SK-N-SH treated with all-trans-retinoic acid at 6 μM for 48 hours (cell line): Measurements from ENCODE around the gene CHST8.

Source experiments
- ATAC-seq: fragments of 200-7000 bp; cut with Tn5 transposase; 3 replicates; pipeline ENCODE4 v1.9.1; 2020; ENCODE audit warnings: mild to moderate bottlenecking, moderate library complexity
- ARNTL ChIP-seq: fragments of 450-650 bp; formaldehyde crosslinking; IDR thresholded peaks from 2 replicates; pipeline ENCODE4 v1.5.0; 2020; ENCODE audit warnings: low read depth, mild to moderate bottlenecking, moderate library complexity, borderline replicate concordance
- BACH2 ChIP-seq: fragments of 250-450 bp; sonication (Bioruptor Pico); IDR thresholded peaks from 2 replicates; pipeline ENCODE4 v1.9.0; 2021; ENCODE audit warnings: mild to moderate bottlenecking, borderline replicate concordance
- CSDC2 ChIP-seq: fragments of 250-450 bp; sonication (Bioruptor Pico); IDR thresholded peaks from 2 replicates; pipeline ENCODE4 v1.5.0; 2020; ENCODE audit warnings: mild to moderate bottlenecking, moderate library complexity
- ESRRG ChIP-seq: fragments of 250-450 bp; sonication (Bioruptor Pico); IDR thresholded peaks from 2 replicates; pipeline ENCODE4 v1.6.1; 2021; ENCODE audit warnings: mild to moderate bottlenecking
- GLIS3 ChIP-seq: fragments of 250-450 bp; sonication (Bioruptor Pico); IDR thresholded peaks from 2 replicates; pipeline ENCODE4 v1.5.0; 2020; ENCODE audit warnings: mild to moderate bottlenecking, moderate library complexity
- ISL1 ChIP-seq: fragments of 250-450 bp; sonication (Bioruptor Pico); IDR thresholded peaks from 2 replicates; pipeline ENCODE4 v2.1.2; 2022; ENCODE audit warnings: mild to moderate bottlenecking, moderate library complexity
- OSR1 ChIP-seq: fragments of 250-450 bp; sonication (Bioruptor Pico); IDR thresholded peaks from 2 replicates; pipeline ENCODE4 v1.8.0; 2022; ENCODE audit warnings: moderate library complexity, mild to moderate bottlenecking, inconsistent platforms
- PPARA ChIP-seq: fragments of 250-450 bp; sonication (Bioruptor Pico); IDR thresholded peaks from 2 replicates; pipeline ENCODE4 v1.5.0; 2020; ENCODE audit warnings: mild to moderate bottlenecking, borderline replicate concordance
- RARB ChIP-seq: fragments of 250-450 bp; sonication (Bioruptor Pico); IDR thresholded peaks from 2 replicates; pipeline ENCODE4 v1.8.0; 2021; ENCODE audit warnings: mild to moderate bottlenecking, moderate library complexity
- SNAI2 ChIP-seq: fragments of 250-450 bp; sonication (Bioruptor Pico); IDR thresholded peaks from 2 replicates; pipeline ENCODE4 v1.5.0; 2020; ENCODE audit warnings: mild to moderate bottlenecking, moderate library complexity
- TOX ChIP-seq: fragments of 250-450 bp; sonication (Bioruptor Pico); IDR thresholded peaks from 2 replicates; pipeline ENCODE4 v1.8.0; 2021; ENCODE audit warnings: mild to moderate bottlenecking, moderate library complexity, borderline replicate concordance
- ZC3H10 ChIP-seq: fragments of 250-450 bp; sonication (Bioruptor Pico); IDR thresholded peaks from 2 replicates; pipeline ENCODE4 v1.5.1; 2021; ENCODE audit warnings: mild to moderate bottlenecking, moderate library complexity
- ZFP3 ChIP-seq: fragments of 250-450 bp; sonication (Bioruptor Pico); IDR thresholded peaks from 2 replicates; pipeline ENCODE4 v1.5.0; 2020; ENCODE audit warnings: mild to moderate bottlenecking, moderate library complexity
- ZFP30 ChIP-seq: fragments of 450-650 bp; formaldehyde crosslinking; IDR thresholded peaks from 2 replicates; pipeline ENCODE4 v1.5.0; 2022; ENCODE audit warnings: mild to moderate bottlenecking, moderate library complexity
- ZNF70 ChIP-seq: fragments of 450-650 bp; formaldehyde crosslinking; IDR thresholded peaks from 2 replicates; pipeline ENCODE4 v1.5.0; 2020; ENCODE audit warnings: mild to moderate bottlenecking, moderate library complexity
- TF ChIP-seq, protein P1 (sequence below): fragments of 250-450 bp; sonication (Bioruptor Pico); IDR thresholded peaks from 2 replicates; pipeline ENCODE4 v1.5.1; 2020; ENCODE audit warnings: low read depth, mild to moderate bottlenecking, moderate library complexity
- TF ChIP-seq, protein P2 (sequence below): fragments of 250-450 bp; sonication (Bioruptor Pico); IDR thresholded peaks from 2 replicates; pipeline ENCODE4 v1.5.1; 2021; ENCODE audit warnings: mild to moderate bottlenecking, moderate library complexity
- TF ChIP-seq, protein P3 (sequence below): fragments of 250-450 bp; sonication (Bioruptor Pico); IDR thresholded peaks from 2 replicates; pipeline ENCODE4 v1.5.0; 2020; ENCODE audit warnings: mild to moderate bottlenecking, moderate library complexity
- TF ChIP-seq, protein P4 (sequence below): fragments of 250-450 bp; sonication (Bioruptor Pico); IDR thresholded peaks from 2 replicates; pipeline ENCODE4 v1.8.0; 2021; ENCODE audit warnings: low read depth, mild to moderate bottlenecking, moderate library complexity, borderline replicate concordance
- TF ChIP-seq, protein P5 (sequence below): fragments of 250-450 bp; sonication (Bioruptor Pico); IDR thresholded peaks from 2 replicates; pipeline ENCODE4 v1.8.0; 2020; ENCODE audit warnings: mild to moderate bottlenecking, moderate library complexity, borderline replicate concordance

Gene CHST8

DNA sequence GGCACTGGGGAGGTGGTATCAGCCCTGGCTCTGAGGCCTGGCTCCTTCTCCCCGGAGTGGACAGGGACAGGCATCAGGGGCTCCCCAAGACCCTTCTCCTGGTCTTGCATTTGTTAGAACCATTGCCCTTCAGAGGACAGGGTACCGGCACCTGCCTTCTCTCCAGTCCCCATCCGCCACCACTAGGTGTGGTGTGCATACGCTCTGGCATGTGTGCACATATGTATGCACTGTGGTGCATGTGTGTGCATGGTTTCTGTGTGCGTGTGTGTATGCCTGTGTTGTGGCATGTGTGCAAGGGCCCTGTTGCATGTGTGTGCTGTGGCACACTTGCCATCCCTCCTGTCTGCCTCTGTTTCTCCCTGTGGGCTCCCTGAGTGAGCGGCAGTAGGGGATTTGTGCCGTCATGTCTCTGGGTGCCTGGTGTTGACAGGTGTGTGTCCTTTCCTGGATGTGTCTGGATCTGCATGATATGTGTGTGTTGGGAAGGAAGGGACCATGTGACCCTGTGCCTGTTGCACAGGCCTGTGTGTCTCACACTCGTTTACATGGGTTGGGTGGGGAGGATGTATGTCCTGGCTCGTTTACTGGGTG lies 184.2 kb downstream of the CHST8 start (continued):
- TF ChIP-seq, protein P1, sequence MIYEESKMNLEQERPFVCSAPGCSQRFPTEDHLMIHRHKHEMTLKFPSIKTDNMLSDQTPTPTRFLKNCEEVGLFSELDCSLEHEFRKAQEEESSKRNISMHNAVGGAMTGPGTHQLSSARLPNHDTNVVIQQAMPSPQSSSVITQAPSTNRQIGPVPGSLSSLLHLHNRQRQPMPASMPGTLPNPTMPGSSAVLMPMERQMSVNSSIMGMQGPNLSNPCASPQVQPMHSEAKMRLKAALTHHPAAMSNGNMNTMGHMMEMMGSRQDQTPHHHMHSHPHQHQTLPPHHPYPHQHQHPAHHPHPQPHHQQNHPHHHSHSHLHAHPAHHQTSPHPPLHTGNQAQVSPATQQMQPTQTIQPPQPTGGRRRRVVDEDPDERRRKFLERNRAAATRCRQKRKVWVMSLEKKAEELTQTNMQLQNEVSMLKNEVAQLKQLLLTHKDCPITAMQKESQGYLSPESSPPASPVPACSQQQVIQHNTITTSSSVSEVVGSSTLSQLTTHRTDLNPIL (CRISPR knock-in tag): no peak
- TF ChIP-seq ZFP30 (no peak), SNAI2 (no peak), ARNTL (CRISPR knock-in tag) (no peak), ZC3H10 (CRISPR knock-in tag) (no peak), BACH2 (CRISPR knock-in tag) (no peak), GLIS3 (CRISPR knock-in tag) (no peak)
- TF ChIP-seq, protein P2, sequence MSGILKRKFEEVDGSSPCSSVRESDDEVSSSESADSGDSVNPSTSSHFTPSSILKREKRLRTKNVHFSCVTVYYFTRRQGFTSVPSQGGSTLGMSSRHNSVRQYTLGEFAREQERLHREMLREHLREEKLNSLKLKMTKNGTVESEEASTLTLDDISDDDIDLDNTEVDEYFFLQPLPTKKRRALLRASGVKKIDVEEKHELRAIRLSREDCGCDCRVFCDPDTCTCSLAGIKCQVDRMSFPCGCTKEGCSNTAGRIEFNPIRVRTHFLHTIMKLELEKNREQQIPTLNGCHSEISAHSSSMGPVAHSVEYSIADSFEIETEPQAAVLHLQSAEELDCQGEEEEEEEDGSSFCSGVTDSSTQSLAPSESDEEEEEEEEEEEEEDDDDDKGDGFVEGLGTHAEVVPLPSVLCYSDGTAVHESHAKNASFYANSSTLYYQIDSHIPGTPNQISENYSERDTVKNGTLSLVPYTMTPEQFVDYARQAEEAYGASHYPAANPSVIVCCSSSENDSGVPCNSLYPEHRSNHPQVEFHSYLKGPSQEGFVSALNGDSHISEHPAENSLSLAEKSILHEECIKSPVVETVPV (CRISPR knock-in tag): no peak

DNA sequence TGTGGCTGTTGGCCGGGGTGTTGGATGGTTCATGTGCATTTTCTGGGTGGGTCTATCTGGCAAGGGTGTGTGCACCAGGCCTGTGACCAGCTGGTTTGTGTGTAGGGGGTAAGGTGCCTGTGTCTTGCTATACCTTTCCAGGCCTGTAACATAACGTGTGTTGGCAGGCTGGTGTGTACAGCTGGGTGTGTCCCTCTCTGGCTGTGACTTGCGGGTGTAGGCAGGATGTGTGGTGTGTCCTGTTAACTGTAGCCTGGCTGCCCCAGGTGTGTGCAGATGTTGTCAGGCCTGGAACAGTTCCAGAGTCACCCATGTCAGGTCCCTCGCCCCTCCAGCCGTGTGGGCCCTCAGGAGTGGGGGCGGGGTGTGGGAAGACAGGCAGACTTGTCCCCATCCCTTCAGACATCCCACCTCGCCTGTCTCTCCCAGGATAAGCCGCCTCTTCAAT lies 184.7 kb downstream of the CHST8 start:
- no peak for ATAC-seq

DNA sequence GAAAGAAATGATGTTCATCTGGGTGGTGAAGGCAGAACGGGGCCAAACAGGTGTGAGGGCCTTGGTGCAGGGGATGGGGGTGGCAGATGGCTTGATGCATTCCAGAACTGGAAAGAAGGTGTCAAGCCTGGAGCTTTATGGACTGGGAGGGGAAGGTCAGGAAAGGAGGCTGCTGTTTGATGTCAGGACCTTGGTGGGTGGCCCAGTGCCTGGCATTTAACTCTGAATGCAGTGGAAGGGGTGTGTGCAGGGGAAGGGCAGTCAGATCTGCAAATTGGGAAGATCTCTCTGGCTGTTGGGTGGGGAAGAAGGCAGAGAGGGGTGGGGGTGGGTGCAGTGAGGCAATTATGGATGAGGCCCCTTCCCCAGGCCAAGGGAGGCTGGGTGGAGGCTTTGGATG lies 186.6 kb downstream of the CHST8 start:
- no peak for ATAC-seq
- TF ChIP-seq ZNF70 (CRISPR knock-in tag) (no peak), CSDC2 (CRISPR knock-in tag) (no peak), ZFP3 (CRISPR knock-in tag) (no peak)
- TF ChIP-seq, all 23 proteins: peak for 0

More for the DNA sequence above, 184.7 kb downstream of the CHST8 start:
- TF ChIP-seq, protein P3, sequence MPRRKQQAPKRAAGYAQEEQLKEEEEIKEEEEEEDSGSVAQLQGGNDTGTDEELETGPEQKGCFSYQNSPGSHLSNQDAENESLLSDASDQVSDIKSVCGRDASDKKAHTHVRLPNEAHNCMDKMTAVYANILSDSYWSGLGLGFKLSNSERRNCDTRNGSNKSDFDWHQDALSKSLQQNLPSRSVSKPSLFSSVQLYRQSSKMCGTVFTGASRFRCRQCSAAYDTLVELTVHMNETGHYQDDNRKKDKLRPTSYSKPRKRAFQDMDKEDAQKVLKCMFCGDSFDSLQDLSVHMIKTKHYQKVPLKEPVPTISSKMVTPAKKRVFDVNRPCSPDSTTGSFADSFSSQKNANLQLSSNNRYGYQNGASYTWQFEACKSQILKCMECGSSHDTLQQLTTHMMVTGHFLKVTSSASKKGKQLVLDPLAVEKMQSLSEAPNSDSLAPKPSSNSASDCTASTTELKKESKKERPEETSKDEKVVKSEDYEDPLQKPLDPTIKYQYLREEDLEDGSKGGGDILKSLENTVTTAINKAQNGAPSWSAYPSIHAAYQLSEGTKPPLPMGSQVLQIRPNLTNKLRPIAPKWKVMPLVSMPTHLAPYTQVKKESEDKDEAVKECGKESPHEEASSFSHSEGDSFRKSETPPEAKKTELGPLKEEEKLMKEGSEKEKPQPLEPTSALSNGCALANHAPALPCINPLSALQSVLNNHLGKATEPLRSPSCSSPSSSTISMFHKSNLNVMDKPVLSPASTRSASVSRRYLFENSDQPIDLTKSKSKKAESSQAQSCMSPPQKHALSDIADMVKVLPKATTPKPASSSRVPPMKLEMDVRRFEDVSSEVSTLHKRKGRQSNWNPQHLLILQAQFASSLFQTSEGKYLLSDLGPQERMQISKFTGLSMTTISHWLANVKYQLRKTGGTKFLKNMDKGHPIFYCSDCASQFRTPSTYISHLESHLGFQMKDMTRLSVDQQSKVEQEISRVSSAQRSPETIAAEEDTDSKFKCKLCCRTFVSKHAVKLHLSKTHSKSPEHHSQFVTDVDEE: no peak
- TF ChIP-seq BACH2 (CRISPR knock-in tag): no peak
- no peak for TF ChIP-seq OSR1 (CRISPR knock-in tag)
- no peak for TF ChIP-seq CSDC2 (CRISPR knock-in tag)

DNA sequence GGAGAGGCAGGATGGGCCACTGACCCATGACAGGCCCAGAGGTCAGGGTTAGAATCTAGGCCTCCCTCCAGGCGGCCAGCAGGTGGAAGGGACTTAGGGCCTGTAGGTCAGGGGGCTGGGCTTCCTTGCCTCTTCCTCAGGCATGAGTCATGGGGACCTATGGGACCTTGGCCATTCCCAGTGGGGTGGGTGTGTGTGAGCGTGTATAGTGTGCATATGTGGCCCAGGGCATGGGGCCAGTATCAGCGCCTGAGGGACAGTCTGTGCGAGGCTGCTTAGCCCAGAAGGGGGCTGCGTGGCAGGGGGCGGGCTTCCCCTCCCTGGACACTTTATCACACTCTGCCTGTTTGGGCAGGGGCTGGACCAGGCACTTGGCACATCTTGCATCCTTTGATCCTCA lies 188.2 kb downstream of the CHST8 start:
- ATAC-seq: no peak
- no peak for TF ChIP-seq OSR1 (CRISPR knock-in tag)
- TF ChIP-seq, protein P2 (CRISPR knock-in tag): no peak
- TF ChIP-seq TOX (CRISPR knock-in tag): no peak
- TF ChIP-seq RARB (CRISPR knock-in tag): no peak
- no peak for TF ChIP-seq SNAI2
- no peak for TF ChIP-seq CSDC2 (CRISPR knock-in tag)
- TF ChIP-seq, protein P4, sequence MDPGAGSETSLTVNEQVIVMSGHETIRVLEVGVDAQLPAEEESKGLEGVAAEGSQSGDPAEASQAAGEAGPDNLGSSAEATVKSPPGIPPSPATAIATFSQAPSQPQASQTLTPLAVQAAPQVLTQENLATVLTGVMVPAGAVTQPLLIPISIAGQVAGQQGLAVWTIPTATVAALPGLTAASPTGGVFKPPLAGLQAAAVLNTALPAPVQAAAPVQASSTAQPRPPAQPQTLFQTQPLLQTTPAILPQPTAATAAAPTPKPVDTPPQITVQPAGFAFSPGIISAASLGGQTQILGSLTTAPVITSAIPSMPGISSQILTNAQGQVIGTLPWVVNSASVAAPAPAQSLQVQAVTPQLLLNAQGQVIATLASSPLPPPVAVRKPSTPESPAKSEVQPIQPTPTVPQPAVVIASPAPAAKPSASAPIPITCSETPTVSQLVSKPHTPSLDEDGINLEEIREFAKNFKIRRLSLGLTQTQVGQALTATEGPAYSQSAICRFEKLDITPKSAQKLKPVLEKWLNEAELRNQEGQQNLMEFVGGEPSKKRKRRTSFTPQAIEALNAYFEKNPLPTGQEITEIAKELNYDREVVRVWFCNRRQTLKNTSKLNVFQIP (CRISPR knock-in tag): no peak
- no peak for TF ChIP-seq ZNF70 (CRISPR knock-in tag)
- no peak for TF ChIP-seq ESRRG (CRISPR knock-in tag)
- no peak for TF ChIP-seq ZFP3 (CRISPR knock-in tag)

DNA sequence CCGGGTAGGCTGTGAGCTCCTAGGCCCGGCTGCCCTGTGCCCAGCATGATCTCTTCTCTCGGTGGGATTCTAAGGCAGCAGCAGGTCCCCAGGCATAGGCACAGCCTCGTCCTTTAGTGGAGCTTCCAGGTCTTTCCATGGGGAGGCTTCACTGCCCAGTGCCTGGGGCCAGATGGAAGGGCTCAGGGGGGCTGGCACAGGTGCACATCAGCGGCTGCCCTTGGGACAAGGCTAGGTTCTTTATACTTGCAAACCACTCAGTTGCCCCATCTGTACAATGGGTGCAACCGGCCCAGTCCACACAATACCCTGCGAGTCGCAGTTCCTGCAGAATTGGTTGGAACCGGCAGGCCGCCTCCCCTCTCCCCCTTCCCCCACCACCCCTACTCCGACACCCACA lies 189.1 kb downstream of the CHST8 start:
- no peak for ATAC-seq
- TF ChIP-seq BACH2 (CRISPR knock-in tag) (no peak), SNAI2 (no peak), ARNTL (CRISPR knock-in tag) (no peak), ISL1 (CRISPR knock-in tag) (no peak), ZC3H10 (CRISPR knock-in tag) (no peak), PPARA (no peak), TOX (CRISPR knock-in tag) (no peak)
- TF ChIP-seq, protein P5, sequence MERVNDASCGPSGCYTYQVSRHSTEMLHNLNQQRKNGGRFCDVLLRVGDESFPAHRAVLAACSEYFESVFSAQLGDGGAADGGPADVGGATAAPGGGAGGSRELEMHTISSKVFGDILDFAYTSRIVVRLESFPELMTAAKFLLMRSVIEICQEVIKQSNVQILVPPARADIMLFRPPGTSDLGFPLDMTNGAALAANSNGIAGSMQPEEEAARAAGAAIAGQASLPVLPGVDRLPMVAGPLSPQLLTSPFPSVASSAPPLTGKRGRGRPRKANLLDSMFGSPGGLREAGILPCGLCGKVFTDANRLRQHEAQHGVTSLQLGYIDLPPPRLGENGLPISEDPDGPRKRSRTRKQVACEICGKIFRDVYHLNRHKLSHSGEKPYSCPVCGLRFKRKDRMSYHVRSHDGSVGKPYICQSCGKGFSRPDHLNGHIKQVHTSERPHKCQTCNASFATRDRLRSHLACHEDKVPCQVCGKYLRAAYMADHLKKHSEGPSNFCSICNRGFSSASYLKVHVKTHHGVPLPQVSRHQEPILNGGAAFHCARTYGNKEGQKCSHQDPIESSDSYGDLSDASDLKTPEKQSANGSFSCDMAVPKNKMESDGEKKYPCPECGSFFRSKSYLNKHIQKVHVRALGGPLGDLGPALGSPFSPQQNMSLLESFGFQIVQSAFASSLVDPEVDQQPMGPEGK (CRISPR knock-in tag): no peak
- TF ChIP-seq, protein P2 (CRISPR knock-in tag): no peak
